Vagina (tissue), 2 donors: ENCODE data around the gene NOTCH1. TPM values are rescaled to one million over a fixed set of nuclear protein-coding genes. Genes with fewer than 3 reads are reported as not detected.

Source experiments
- DNase-seq, 2 donors: peaks; one replicate each; pipeline ENCODE4 v3.0.0-alpha.2; 2017; ENCODE audit errors: extremely low spot score in 2 of 2
- H3K27ac ChIP-seq: fragments of 200-600 bp; sonication (generic); one replicate; pipeline ENCODE4 v1.5.1; 2019
- H3K27me3 ChIP-seq: fragments of 200-600 bp; sonication (generic); one replicate; pipeline ENCODE4 v1.5.1; 2019
- H3K36me3 ChIP-seq, 2 donors: fragments of 200-600 bp; sonication (generic); one replicate each; pipeline ENCODE4 v1.5.1; 2017 to 2019
- H3K4me1 ChIP-seq: fragments of 200-600 bp; sonication (generic); one replicate; pipeline ENCODE4 v1.5.1; 2019
- H3K4me3 ChIP-seq, 2 donors: fragments of 200-600 bp; sonication (generic); 1 replicate in 1 of 2; 2 replicates in 1 of 2; pipeline ENCODE4 v1.5.1; 2016 to 2019
- H3K9me3 ChIP-seq: fragments of 200-600 bp; sonication (generic); one replicate; pipeline ENCODE4 v1.5.1; 2019
- POLR2A ChIP-seq, 2 donors: fragments of 450-650 bp; IDR thresholded peaks; one replicate each; pipeline ENCODE4 v1.6.1; 2017; ENCODE audit warnings: antibody characterized with exemption in 2 of 2, mild to moderate bottlenecking in 2 of 2, moderate library complexity in 2 of 2
- POLR2AphosphoS5 ChIP-seq, 2 donors: sonication (generic); formaldehyde crosslinking; IDR thresholded peaks; one replicate each; pipeline ENCODE4 v1.9.0; 2017; ENCODE audit warnings: antibody characterized with exemption in 2 of 2, mild to moderate bottlenecking in 2 of 2, low read depth in 1 of 2; ENCODE audit not compliant: insufficient read depth in 1 of 2
- intact Hi-C: fragments of 100-400 bp; cut with DNase I; formaldehyde crosslinking; loops from one replicate; pipeline ENCODE4 v1.15.1; 2023
- total RNA-seq: library from RNA; depleted of rRNA; stranded (reverse); fragments of >200 nt; gene quantifications from one replicate; pipeline ENCODE4 v1.2.3, GENCODE V29; 2016
- TF ChIP-seq, protein P1 (sequence below), 3 experiments: fragments of 450-650 bp in 2 of 3; fragments of 200-600 bp in 1 of 3; sonication (generic) in 1 of 3; IDR thresholded peaks; one replicate each; pipeline ENCODE4 v1.5.1; 2017 to 2019; ENCODE audit warnings: antibody characterized with exemption in 3 of 3, mild to moderate bottlenecking in 2 of 3, moderate library complexity in 2 of 3

Gene NOTCH1
- total RNA-seq, 1 donor from 2014 or later, result 67.0 TPM

- intact Hi-C loops, result no loop called here
- no peak for DNase-seq
- H3K4me1 ChIP-seq, result peaks cover 31% of the 10 kb centered on the region
- H3K4me3 ChIP-seq, result peak overlapping the region in 1 of 2 donors; percentile 96
- TF ChIP-seq, protein P1, sequence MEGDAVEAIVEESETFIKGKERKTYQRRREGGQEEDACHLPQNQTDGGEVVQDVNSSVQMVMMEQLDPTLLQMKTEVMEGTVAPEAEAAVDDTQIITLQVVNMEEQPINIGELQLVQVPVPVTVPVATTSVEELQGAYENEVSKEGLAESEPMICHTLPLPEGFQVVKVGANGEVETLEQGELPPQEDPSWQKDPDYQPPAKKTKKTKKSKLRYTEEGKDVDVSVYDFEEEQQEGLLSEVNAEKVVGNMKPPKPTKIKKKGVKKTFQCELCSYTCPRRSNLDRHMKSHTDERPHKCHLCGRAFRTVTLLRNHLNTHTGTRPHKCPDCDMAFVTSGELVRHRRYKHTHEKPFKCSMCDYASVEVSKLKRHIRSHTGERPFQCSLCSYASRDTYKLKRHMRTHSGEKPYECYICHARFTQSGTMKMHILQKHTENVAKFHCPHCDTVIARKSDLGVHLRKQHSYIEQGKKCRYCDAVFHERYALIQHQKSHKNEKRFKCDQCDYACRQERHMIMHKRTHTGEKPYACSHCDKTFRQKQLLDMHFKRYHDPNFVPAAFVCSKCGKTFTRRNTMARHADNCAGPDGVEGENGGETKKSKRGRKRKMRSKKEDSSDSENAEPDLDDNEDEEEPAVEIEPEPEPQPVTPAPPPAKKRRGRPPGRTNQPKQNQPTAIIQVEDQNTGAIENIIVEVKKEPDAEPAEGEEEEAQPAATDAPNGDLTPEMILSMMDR (IDR thresholded peaks at IDR 0.05), result no peak
- no peak for TF ChIP-seq POLR2AphosphoS5 (IDR thresholded peaks at IDR 0.05; ENCODE audit: insufficient read depth in 1 of 2, low read depth in 1 of 2)
- no peak for TF ChIP-seq POLR2A (IDR thresholded peaks at IDR 0.05)
- H3K36me3 ChIP-seq, result peaks cover 0 to 11% of the 10 kb centered on the region in 2 donors
- no peak overlapping the region for H3K27ac ChIP-seq
- H3K9me3 ChIP-seq, result no peaks in the 10 kb centered on the region
- no peaks in the 10 kb centered on the region for H3K27me3 ChIP-seq
Observed at GRCh38 chr9:136481558-136481957, 64.3 kb downstream of the NOTCH1 start.

DNA sequence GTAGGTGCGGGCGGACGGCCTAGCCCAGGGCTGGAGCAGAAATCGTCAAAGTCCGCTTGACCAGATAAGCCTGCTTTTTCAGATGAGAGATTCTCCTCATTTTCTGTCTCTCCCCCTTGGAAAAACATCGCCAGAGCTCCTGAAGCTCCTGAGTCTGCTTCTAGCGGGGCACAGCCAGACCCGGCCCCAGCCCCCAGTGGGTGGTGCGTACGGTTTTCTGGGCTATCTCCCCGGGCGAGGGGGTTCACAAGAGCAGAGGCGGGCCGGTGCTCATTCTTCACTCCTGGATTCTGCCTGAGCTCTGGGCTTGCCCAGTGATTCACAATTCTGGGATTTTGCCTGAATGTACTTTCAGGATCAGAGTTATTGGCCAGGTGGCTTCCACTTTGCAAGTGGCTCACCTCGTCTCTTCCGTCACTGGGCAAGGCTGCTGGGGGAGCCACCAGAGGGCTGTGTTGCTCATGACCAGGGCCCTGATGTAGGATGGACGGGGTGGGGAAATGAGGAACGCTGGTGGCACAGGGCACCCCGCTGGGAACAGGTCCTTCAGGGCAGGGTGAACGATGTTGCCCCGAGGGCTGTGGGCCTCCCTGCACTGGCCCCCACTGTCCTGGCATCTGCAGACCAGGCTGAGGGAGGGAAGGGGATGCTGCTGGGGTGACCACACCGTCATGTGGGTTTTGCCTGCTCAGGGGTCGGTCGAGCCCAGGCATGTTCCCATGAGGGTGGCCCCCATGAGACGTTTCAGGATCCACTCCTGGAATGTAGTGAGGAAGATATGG is 69.3 kb downstream of the NOTCH1 start:
- H3K4me3 ChIP-seq, result no peak overlapping the region
- peaks cover 0 to 58% of the 10 kb centered on the region in 2 donors for H3K36me3 ChIP-seq
- no peak overlapping the region for H3K27ac ChIP-seq
- peaks cover 7% of the 10 kb centered on the region for H3K4me1 ChIP-seq
- no peak for DNase-seq
- no peak for TF ChIP-seq POLR2A (IDR thresholded peaks at IDR 0.05)
- no peak for TF ChIP-seq POLR2AphosphoS5 (IDR thresholded peaks at IDR 0.05; ENCODE audit: insufficient read depth in 1 of 2, low read depth in 1 of 2)
- TF ChIP-seq, protein P1 (IDR thresholded peaks at IDR 0.05), result no peak
- no peaks in the 10 kb centered on the region for H3K9me3 ChIP-seq
- intact Hi-C loops, result no loop called here
- no peaks in the 10 kb centered on the region for H3K27me3 ChIP-seq

GRCh38 chr9:136474974-136475865 is 70.6 kb downstream of the NOTCH1 start:
- no peak for TF ChIP-seq POLR2A (IDR thresholded peaks at IDR 0.05)
- TF ChIP-seq, protein P1 (IDR thresholded peaks at IDR 0.05), result no peak
- TF ChIP-seq POLR2AphosphoS5 (IDR thresholded peaks at IDR 0.05; ENCODE audit: insufficient read depth in 1 of 2, low read depth in 1 of 2), result no peak
- intact Hi-C loops, result no loop called here
- H3K36me3 ChIP-seq, result peaks cover 0 to 71% of the 10 kb centered on the region in 2 donors
- no peak overlapping the region for H3K4me3 ChIP-seq
- no peaks in the 10 kb centered on the region for H3K27me3 ChIP-seq
- H3K9me3 ChIP-seq, result no peaks in the 10 kb centered on the region
- no peak for DNase-seq
- H3K27ac ChIP-seq, result no peak overlapping the region
- no peaks in the 10 kb centered on the region for H3K4me1 ChIP-seq

DNA sequence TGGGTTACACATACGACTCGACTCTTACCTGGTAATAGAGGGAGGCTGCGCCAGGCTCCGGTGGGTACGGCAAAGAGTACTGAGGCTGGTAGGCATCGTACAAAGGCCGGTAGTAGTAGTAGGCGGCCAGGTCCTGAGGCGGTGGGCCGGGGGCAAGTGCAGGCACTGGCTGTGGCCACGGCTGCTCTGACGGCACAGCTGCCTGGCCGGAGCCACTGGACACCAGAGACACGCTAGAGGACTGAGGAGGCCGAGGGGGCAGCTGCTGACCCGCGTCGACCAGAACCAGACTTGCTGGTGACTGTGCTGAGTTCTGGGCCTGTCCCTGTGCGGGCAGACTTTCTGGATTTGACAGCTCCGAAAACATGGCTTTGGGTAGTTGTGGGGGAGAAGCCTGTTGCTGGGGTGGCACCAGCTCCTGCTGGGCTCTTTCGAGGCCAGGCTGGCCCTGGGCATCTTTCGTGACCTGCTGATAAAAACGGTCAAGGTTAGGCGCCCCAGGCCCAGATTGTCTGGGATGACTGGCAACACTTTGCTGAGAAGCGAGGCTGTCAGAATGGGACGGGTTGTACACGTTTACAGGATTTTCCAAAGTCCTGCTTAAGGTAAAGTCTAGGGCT is 71.7 kb downstream of the NOTCH1 start:
- Histone ChIP-seq H3K27me3 (no peaks in the 10 kb centered on the region), H3K4me3 (no peak overlapping the region), H3K36me3 (peaks cover 2 to 81% of the 10 kb centered on the region in 2 donors), H3K27ac (no peak overlapping the region), H3K4me1 (no peaks in the 10 kb centered on the region), H3K9me3 (no peaks in the 10 kb centered on the region)
- DNase-seq, result no peak
- intact Hi-C loops, result no loop called here
- TF ChIP-seq POLR2AphosphoS5 (IDR thresholded peaks at IDR 0.05; ENCODE audit: insufficient read depth in 1 of 2, low read depth in 1 of 2) (no peak), POLR2A (IDR thresholded peaks at IDR 0.05) (no peak)
- TF ChIP-seq, protein P1 (IDR thresholded peaks at IDR 0.05), result no peak
